DMS79 treated with DMSO at 0.1 percent for 48 hours (cell line): Measurements from ENCODE around the gene ATP5ME.

Experiments
- DNase-seq: peaks from one replicate; lab custom pipeline; 2025; lab: John Stamatoyannopoulos, UW

Gene ATP5ME

GRCh38 chr4:666822-667544 lies 7.1 kb downstream of the ATP5ME start:
- DNase-seq = no peak

DNA sequence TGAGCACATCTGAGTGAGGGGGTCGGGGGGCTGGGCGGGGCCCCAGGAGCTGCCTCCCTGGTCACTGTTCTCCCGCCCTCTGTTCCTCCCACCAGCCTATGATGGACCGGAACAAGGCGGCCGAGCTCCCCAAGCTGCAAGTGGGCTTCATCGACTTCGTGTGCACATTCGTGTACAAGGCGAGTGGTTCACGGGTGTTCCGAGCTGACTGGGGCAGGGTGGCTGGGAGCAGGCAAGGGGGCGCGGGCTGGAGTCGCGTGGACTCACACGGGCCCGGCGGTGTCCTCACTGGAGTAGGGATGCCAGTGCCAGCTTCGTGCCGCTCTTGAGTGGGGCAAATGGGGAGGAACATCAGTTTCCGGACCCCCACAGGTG lies 7.7 kb downstream of the ATP5ME start:
- no peak for DNase-seq

DNA sequence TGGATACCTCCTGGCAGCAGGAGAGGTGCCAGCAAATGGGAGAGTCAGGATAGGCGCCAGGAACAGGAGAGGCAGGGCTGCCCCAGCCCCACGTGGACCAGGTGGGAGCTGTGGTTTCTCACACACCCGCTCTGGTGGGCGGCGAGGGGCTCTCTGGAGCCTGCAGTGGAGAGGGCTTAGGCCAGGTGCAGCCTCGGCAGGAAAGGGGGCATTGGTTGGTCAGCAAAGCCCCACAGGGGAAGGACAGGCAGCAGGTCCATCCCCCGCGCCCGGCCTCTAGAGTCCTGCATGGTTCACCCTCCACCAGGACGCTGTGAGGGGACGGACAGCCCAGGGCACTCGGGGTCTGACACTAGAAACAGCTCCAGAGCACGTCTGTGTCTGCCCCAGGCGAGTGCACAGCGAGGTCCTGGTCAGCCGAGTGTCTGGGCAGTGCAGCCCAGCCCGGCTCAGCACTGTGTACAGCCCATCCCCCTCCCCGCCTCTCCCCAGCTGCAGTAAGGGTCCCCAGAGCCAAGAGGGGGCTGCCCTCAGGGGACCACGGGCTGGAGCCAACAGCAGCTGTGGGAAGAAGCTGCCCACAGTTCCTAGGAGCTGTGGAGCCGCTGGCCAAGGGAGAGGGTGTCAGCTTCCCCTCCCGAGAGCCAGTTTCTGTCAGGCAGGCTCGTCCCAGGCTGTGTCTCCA lies 8.2 kb downstream of the ATP5ME start:
- no peak for DNase-seq

GRCh38 chr4:665381-665750 lies 8.7 kb downstream of the ATP5ME start:
- no peak for DNase-seq

GRCh38 chr4:664713-665231 lies 9.3 kb downstream of the ATP5ME start:
- DNase-seq = no peak

DNA sequence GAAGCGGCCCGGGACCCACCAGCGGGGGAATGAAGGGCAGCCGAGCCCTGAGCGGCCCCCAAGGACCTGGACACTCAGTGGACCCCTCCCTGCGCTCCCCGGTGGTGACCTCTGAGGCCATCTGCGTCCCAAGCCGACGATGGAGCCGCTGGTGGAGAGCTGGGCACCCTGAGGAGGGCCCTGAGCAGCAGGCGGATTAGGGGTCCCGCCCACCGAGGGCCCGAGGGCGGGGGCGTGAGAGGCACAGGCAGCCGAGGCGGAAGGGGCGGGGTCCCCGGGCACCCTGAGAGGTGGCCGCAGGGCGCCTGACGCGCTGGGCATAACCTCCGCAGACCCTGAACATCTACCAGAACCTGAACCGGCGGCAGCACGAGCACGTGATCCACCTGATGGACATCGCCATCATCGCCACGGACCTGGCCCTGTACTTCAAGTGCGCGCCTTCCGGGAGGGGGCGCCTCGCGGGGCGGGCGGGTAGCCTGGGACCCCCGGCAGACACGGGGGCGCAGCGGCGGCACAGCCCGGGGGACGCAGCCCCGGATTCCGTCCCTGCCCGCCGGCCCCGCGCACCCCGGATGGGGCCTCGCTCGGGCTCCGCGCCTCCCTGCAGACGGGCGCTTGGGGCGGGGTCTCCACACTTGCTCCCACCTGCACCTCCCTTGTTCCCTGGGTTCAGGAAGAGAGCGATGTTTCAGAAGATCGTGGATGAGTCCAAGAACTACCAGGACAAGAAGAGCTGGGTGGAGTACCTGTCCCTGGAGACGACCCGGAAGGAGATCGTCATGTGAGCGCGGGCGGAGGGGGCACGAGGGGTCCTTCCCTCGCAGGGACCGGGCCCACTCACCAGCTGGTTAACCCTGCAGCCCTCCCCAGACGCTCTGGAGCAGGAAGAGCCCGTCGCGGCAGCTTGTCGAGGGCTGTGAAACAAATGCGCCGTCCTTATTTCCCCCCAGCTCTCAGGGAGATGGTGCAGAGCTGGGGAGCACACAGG lies 10.3 kb downstream of the ATP5ME start:
- DNase-seq = peak; percentile 21

GRCh38 chr4:663046-663437 lies 11.0 kb downstream of the ATP5ME start:
- DNase-seq = no peak

DNA sequence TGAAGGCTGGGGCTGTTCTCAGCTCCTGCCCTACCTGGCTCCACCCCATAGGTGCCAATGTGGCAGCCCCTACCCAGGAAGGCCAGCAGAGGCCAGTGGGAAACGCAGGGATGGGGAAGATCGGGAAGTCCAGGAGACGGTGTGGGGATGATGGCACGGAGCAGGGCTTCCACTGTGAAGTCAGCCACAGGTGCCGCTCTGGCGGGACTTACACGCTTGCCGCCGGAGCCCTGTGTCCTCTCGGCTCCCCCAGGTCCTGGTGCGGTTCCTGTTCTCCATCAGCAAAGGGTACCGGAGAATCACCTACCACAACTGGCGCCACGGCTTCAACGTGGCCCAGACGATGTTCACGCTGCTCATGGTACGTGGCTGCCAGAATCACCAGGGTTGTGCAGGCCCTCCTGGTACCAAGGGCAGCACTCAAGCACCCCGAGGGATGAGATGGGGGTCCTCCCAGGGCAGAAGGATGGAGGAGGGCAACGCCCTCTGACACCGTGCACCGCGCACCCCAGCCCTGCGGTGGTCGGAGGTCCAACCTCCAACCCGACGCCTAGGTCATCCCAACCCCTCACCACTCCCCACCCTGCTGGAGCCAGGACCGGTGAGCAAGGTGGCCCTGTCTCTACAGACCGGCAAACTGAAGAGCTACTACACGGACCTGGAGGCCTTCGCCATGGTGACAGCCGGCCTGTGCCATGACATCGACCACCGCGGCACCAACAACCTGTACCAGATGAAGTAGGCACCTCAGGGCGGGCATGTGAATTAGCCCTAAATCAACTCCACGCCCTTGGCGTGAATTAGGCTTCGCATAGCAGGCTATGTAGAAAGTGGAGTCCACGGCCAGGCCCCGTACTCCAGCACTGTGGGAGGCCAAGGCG lies 12.0 kb downstream of the ATP5ME start:
- DNase-seq = no peak

DNA sequence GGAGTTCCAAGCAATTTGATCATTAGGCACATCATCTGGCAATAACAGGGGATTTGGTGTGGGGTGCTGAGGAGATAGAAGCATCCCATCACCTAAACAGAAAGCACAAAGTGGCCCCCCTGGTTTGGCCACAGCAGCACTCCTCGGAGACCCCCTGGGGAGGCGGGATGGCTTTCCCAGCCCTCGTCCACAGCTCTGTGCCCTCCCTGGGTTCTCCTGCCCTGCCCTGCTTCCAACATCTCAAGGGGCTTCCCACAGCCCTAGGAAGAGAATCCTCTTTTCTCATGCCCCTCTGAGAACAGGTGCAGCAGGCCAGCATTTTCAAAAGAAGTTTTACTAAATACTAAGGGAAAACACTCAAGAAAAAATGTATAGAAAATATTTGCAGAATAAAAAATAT lies 12.8 kb downstream of the ATP5ME start:
- DNase-seq = no peak

GRCh38 chr4:660401-660800 lies 13.7 kb downstream of the ATP5ME start:
- DNase-seq = no peak

DNA sequence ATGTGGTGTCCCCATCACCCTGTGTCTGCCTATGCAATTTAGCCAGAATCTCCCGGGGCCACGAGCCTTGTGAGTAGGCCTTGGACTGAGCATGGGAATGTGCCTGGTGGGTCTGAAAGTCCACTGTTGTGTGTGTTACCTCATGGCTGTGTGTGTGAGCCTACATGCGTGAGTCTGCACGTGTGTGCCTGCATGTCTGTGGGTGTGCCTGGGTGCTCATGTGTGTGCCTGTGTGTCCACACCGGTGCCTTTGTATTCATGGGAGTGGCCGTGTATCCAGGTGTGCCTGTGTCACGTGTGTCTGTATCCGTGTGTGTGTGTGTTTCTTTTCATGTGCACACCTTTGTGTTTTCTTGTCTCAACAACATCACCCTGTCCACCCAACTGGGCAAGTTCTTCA lies 14.2 kb downstream of the ATP5ME start:
- DNase-seq = no peak

- no peak for DNase-seq
Observed at GRCh38 chr4:658681-659667, 15.1 kb downstream of the ATP5ME start.

GRCh38 chr4:657834-658667 lies 16.0 kb downstream of the ATP5ME start:
- DNase-seq = no peak

- DNase-seq = no peak
Observed at GRCh38 chr4:657338-657833, 16.7 kb downstream of the ATP5ME start.

DNA sequence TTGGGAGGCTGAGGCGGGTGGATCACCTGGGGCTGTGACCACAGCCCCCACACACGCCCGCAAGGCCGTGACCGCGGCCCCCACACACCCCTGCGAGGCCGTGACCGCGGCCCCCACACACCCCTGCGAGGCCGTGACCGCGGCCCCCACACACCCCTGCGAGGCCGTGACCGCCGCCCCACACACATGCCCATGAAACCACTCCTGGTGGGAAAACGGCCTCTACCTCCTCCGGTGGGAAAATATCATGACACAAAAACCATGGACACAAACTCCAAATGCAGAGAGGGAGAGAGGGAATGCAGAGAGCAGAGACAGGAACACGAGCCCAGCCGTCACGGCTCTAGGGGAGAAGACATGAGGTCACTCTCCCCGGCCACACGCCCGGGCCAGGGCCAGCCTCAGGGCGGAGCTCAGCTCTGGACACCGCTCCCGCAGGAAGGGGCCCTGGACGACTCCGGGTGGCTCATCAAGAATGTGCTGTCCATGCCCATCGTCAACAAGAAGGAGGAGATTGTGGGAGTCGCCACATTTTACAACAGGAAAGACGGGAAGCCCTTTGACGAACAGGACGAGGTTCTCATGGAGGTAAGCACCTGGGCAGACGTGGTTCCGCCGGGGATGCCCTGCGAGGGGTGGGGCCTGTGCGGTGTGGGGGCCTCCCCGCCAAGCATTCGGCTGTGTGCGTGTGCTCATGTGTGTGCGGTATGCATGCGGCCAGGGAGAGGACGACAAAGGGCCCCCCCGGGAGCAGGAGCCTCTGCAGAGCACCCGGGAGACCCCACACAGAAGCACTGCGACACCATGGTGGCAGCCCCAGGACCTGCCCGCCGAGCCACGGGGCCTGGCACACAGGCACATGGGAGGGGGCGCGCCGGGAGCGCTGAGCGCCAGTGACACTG lies 17.4 kb downstream of the ATP5ME start:
- no peak for DNase-seq

GRCh38 chr4:655464-656151 lies 18.5 kb downstream of the ATP5ME start:
- no peak for DNase-seq

DNA sequence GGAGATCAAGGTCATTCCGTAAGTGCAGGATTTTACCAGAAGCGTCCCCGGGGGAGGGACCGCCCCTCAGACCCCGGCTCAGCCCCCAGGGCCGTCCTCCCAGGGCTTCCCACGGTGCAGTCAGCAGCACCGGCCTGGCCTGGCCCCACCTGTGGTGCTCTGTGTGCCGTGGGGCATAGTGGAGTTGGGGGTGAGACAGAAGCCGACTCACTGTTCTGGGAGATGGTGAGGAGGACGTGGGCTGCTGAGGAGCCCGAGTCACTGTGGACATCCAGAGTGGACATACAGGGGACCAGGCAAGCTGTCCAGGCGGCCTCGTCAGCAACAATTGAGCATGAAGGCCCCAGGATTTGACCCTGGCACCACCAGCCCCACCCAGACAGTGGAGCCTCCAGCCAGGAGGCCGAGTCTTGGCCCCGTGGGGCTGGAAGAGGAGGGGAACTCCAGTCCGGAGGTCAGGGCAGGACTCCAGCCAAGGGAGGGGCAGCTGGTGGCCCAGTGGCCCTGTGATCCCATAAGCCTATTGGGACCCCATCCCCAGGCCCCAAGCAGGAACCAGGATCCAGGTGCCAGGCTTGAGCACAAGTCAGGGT lies 19.1 kb downstream of the ATP5ME start:
- no peak for DNase-seq
